Measurements from ENCODE around the gene CACNG4.

CACNG4 gene

DNA sequence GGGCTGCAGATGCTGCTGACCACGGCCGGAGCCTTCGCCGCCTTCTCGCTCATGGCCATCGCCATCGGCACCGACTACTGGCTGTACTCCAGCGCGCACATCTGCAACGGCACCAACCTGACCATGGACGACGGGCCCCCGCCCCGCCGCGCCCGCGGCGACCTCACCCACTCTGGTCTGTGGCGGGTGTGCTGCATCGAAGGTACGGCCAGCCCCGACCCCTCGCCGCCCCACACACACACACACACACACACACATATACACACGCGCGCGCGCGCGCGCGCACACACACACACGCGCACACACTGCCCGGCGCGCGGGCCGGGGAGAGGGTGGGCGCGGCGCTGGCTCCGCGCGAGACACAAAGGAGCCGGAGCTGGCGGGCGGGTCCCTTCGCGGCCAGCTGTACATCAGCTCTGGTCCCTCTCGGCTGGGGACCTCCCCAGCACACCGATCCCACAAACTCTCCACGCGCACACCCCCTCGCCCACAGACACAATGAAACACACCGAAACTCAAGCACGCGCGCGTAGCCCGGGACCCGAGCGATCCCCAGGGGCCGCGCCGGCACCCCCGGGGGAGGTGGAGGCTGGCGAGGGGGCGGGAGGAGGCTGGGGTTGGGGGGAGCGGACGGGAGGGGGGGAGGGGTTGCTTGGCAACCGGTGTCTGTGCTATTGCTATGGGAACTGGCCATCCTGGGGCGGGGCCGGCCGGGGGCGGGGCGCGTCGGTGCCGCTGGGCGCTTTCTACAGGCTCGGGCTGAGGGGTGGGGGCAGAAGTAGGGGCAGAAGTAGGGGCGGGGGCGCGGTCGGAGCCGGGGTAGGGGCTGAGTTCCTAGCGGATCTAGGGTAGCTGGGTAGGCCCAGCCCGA lies 658 bp downstream of the CACNG4 start:
- ChIA-PET CTCF (no interaction called here), POLR2A (ENCODE audit: low non-redundant PET) (no interaction called here)
- peak overlapping the region; percentile 62; the same call in 1 of the 2 replicates for H3K27ac ChIP-seq
- peak; percentile 73 for DNase-seq (ENCODE audit: low spot score)
- TF ChIP-seq CTCF (conservative IDR thresholded peaks at IDR 0.05; ENCODE audit: low read depth): no peak

GRCh38 chr17:66965801-66966262 lies 1.3 kb downstream of the CACNG4 start:
- H3K27ac ChIP-seq: no peak overlapping the region
- no peak for TF ChIP-seq CTCF (conservative IDR thresholded peaks at IDR 0.05; ENCODE audit: low read depth)
- POLR2A ChIA-PET (ENCODE audit: low non-redundant PET): no interaction called here
- no peak for DNase-seq (ENCODE audit: low spot score)
- CTCF ChIA-PET: no interaction called here

DNA sequence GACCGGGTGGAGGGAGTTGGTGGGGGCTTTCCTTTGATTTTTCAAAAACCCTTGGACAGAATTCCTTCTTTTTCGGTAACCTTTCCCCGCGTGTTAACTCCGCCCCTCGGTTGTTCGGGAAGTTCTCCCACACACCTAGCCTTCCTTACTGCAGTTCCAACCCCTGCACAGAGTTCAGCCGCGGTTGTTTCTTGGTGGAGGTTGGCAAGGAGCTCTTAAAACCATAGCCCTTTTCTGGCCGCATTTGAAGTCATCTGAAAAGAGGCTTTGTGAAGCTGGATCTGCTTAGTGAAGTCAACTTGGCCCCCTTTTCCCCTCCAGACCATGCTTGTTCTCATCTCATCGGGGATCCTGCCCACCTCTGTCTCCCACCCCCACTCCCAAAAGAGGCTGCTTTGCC lies 1.8 kb downstream of the CACNG4 start:
- ChIA-PET POLR2A (ENCODE audit: low non-redundant PET) (no interaction called here), CTCF (no interaction called here)
- H3K27ac ChIP-seq: no peak overlapping the region
- TF ChIP-seq CTCF (conservative IDR thresholded peaks at IDR 0.05; ENCODE audit: low read depth): no peak
- no peak for DNase-seq (ENCODE audit: low spot score)

DNA sequence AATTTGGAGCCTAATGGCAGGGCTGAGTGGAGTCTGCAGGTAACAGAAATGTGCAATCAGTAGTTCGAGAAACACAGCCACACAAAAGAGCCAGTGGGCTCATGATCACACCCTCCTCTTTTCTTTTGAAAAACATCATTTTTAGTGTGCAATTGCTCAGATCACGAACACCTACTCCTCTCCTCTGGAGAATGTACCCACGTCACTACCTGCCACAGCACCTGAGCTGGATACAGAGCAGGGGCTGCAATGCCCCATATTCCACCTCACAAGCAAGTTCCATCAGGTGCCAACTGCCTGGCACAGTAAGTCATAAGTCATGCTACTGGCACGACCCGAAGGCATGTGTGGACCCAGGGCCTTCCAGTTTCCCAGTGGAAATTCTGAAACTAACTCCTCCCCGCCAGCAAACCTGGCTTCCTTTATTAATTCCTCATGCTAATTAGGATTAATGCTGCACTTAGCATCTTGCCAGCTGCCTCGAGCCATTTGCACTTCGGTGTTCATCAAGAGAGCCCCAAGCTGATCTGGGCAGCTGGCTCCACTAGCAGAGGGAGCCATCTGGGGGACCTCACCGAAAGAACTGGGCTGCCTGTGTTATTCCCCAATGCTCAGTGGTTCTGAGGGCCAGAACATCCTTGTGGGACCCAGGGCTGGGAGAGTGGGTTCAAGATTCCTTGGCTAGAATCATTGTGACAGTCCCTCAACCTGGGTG lies 2.4 kb downstream of the CACNG4 start:
- no peak for TF ChIP-seq CTCF (conservative IDR thresholded peaks at IDR 0.05; ENCODE audit: low read depth)
- ChIA-PET POLR2A (ENCODE audit: low non-redundant PET) (no interaction called here), CTCF (no interaction called here)
- H3K27ac ChIP-seq: no peak overlapping the region
- DNase-seq (ENCODE audit: low spot score): no peak

DNA sequence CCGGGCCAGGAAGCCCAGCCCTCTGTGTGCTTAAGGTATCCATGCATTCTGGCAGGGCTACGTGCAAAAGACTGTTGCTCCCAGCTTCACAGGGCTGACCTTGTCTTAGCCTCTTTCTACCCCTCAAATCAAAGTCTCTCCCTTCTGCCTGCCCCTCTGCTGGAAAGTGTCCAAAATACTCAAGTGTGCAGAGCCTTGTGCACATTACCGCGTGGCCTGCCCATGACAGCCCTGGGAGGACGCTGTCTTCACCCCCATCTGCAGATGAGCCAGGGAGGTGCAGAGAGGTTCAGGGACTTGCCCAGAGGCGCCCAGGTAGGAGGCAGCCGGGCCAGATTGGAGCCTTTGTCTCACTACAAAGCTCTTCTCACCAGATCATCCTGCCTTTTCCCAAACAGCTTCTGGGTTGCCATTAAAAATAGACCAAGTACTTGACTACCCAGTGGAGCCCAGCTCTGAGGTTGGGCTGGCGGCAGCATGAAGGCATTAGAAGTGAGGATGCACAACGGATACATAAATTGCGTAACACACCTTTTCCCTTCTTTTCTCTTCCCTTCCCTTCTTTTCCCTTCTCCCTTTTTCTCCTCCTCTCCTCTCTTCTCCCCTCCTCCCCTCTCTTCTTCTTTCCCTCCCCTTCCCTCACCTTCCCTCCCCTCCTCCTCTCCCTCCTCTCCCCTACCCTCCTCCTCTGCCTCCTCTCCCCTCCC lies 3.5 kb downstream of the CACNG4 start:
- no peak for TF ChIP-seq CTCF (conservative IDR thresholded peaks at IDR 0.05; ENCODE audit: low read depth)
- no peak overlapping the region for H3K27ac ChIP-seq
- ChIA-PET CTCF (interaction anchor here (0.7 kb wide), 1 partner anchor 14 kb away, joined by 3 read pairs; no protein-coding TSS in a partner anchor), POLR2A (ENCODE audit: low non-redundant PET) (no interaction called here)
- DNase-seq (ENCODE audit: low spot score): no peak

DNA sequence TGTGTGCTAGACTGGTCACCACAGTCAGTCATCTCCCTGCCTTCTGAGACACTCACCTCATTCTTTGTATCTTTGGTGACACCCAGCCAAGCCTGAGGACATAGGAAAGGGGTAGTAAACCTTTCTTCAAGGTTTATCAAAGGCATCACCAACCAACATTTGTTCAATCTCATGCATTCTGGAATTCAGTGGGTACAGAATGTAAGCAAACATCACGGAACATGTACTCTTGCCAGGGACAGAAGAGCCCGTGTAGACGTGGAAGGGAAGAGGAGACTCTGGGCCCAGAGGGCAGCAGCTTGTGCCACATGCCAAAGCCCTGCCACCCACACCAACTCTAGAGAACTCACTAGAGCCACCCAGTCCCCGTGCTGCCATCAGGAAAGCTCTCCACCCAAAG lies 4.4 kb downstream of the CACNG4 start:
- DNase-seq (ENCODE audit: low spot score): no peak
- POLR2A ChIA-PET (ENCODE audit: low non-redundant PET): no interaction called here
- H3K27ac ChIP-seq: no peak overlapping the region
- CTCF ChIA-PET: interaction anchor here (0.6 kb wide), 1 partner anchor 521 kb away, joined by 4 read pairs; no protein-coding TSS in a partner anchor
- TF ChIP-seq CTCF (conservative IDR thresholded peaks at IDR 0.05; ENCODE audit: low read depth): no peak

Measured in RWPE1 (cell line).